Stimulated activated CD8-positive, alpha-beta memory T cell treated with anti-CD3 and anti-CD28 coated beads, Interleukin-4, amount 100 ng/mL, for 4 hours (primary cell): ENCODE data around the gene CHMP2A.
"Not testable (repeated sequence)": the region's sequence is repeated elsewhere in the genome, so short reads cannot be mapped to it uniquely, and the experiment has no call there.

Source experiments
- DNase-seq, 2 donors: peaks; one replicate each; pipeline ENCODE4 v3.0.0-alpha.2; 2020; ENCODE audit warnings: low read depth in 2 of 2, low spot score in 1 of 2

CHMP2A gene

DNA sequence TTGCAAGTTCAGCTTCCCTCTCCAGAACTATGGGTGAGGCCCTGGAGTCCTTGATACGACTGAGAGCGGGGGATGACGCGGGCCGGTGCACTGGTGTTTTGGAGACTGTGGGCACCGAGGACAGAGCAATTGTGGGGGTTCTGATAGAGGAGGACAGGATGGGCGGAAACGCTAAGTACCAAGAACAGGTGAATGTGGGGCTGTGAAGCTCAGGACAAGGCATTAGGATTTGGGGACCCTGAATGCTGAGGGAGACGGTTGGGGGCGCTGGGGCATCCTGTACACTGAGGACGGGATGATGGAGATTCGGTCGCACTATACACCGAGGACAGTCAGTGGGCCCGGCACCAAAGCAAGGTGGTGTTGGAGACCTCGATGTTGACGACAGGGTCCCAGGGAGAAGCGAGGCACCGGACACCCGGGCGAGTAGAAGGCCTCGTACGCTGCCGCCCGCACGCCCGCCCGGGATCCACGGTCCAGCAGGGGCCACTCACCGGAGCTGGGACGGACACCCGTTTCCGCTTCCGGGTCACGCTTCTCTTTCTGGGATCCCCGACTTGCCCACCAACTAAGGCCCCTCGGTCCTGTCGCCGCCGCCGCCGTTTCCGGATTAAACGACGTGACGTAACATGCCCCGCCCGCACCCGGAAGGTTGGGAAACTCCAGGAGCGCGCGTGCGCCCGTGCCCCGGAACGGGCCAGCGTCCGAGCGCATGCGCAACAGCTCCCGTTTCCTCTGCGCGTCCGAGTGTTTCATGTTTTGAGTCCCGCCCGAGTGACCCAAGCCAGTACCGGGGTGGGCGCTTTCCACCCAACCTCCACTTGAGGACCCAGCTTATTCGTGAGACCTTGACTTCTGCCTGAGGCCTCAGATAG, at the start of gene CHMP2A:
Gene CHMP2A, minus strand, starts transcription at position 612 of the 875 bp plus-strand sequence. CDS start 893 bp downstream, outside the sequence.
- peak; percentile 95 to 97 for DNase-seq

DNA sequence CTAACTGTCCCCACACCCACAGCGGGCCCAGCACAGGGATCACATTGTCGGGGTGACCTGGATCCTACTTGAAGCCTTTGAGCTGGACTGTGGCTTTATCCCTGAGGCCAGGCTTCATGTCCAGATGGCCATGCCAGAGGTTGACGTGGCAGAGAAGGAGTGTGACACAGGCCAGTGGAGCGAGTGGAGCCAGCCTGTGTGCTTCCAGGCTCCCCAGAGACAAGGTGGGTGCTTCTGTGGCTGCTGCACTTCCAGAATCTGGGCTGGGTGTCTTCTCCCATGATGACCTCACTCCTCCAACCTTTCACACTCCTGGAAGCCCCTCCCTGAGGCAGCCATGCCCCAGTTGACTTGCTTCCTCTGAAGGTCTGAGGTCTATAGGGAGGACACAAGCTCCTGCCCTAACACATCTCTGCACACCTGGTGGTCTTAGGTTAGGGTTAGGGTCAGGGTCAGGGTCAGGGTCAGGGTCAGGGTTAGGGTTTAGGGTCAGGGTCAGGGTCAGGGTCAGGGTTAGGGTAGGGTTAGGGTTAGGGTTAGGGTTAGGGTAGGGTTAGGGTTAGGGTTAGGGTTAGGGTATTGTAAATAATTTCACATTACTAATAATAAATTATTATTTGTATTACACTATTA, 31.3 kb upstream of the CHMP2A start:
- no peak for DNase-seq

DNA sequence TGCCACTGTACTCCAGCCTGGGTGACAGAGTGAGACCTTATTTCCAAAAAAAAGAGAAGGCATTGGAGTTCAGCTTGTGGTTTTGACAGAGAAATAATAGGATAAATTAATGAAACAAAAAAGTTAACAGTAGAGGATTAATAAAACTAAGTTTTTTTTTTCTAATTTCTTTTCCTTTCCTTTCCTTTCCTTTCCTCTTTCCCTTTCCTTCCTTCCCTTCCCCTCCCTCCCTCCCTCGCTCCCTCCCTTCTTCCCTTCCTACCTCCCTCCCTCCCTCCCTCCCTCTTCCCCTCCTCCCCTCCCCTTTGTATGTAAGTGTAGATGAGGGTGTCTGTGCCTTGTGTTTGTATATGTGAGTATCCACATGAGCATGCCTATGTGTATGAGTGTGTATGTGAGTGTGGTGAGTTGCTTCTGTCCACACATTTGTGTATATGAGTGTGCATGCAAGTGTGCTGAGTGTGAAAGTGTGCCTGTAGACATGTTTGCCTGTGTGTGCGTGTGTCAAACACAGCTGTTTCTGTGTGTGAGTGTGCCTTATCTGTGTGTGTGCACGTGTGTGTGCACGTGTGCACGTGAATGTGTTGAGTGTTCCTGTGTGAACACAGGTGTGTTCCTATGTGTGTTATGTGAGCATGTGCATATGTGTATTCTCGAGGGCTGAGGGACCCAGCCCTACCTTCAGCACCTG, 30.7 kb upstream of the CHMP2A start:
- no peak for DNase-seq

DNA sequence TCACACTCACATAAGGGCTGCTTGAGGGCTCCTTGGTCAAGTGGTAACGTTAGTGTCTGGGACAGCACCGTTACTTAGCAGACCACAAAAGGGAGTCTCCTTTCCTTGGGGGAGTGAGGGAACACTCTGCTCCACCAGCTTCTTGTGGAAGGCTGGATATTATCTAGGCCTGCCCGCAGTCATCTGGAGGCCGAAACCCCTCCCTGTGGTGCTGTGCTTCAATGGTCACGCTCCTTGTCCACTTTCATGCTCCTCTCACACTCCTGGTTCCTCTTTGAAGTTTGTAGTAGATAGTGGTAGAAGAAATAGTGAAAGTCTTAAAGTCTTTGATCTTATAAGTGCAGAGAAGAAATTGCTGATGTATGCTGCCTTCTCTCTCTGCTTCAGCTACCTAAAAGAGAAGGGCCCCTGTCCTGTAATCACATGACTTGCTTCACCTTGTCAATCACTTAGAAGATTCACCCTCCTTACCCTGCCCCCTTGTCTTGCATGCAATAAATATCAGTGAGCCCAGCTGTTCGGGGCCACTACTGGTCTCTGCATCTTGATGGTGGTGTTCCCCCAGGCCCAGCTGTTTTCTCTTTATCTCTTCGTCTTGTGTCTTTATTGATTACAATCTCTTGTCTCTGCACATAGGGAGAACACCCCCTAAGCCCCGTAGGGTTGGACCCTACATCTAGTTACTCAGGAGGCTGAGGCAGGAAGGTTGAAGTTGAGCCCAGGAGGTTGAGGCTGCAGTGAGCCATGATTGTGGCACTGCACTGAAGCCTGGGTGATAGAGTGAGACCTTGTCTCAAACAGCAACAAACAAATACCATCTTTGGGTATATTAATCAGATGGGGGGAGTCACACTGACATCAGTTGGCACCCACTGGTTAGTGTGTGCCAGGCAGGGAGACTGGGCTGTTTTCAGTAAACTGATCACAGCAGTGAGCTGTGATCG, 29.9 kb upstream of the CHMP2A start:
- DNase-seq, result no peak

DNA sequence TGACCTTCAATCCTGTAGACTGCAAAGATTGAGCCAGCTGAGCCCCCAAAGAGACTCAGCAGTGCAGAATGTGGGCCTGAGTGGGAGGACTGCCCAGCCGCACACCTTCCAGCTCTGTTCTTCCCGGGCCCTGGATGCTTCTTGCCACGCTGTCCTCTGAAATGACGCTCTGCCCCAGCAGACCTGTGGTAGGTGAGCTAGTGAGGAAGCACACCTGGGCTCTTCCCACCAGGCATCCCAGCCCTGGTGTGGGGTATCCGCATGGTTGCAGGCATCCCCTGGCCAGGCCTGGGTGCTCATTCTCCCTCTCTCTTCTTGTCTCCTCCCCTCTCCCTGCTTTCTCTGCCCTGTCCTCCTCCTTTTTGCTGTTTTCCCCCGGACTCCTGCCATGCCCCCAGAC, 28.1 kb upstream of the CHMP2A start:
- no peak for DNase-seq

DNA sequence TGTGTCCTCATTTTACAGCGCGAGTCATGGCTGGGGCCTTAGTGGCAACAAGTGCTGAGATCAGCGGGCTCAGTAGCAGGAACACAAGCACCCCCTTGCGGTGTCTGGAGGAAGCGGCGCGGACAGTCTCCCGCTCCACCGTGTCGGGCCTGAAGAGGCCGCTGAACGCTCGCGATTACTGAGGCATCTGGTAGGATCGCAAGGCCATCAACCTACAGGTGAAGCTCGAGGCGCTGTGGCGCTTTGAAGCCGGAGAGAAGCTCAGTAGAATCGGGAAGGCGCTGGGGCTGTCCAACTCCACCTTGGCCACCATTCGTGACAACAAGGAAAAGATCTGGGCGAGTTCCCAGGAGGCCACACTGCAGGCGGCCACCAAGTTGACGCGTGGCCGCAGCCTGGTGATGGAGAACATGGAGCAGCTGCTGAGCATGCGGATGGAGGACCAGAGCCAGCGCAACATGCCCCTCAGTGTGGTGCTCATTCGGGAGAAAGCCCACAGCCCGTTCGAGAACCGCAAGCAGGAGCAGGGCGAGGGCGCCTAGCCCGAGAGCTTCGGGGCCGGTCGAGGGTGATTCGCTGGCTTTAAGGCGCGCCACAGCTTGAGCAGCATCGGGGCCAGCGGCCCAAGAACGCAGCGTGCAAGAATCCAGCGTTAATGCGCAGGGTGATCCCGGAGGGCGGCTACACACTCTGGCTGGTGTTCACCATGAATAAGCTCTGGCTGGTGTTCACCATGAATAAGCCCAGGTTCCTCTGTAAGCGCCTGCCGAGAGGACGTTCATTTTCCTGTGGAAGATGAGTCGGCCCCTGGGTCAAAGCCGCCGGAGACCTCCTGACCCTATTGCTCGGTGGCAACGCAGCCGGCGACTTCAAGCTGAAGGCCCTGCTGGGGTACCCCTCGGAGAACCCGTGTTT, 26.6 kb upstream of the CHMP2A start:
- peak; percentile 75 to 88 for DNase-seq

DNA sequence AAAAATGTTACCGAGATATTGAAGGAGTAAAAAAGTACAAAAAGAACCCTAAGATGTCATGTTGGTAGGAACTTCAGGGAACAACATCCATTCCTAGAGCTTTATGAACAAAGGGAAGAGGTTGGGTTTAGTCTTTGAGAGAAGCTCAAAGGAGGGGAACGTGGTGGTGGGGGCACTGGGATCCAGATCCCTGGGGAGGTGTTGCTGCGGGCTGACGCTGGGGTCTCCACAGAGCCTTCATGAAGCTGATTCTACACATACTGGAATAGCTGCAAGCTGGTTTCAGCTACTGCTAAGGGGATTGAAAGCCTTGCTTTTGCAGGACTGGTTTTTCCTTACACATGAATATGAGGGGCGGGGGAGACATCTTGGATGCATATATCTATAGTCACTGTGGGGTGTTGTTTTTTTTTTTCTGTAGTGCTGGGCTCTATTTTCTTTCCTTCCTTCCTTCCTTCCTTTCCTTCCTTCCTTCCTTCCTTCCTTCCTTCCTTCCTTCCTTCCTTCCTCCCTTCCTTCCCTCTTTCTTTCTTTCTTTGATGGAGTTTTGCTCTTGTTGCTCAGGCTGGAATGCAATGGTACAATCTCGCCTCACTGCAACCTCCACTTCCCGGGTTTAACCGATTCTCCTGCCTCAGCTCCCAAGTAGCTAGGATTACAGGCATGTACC, 24.7 kb upstream of the CHMP2A start:
- no peak for DNase-seq

DNA sequence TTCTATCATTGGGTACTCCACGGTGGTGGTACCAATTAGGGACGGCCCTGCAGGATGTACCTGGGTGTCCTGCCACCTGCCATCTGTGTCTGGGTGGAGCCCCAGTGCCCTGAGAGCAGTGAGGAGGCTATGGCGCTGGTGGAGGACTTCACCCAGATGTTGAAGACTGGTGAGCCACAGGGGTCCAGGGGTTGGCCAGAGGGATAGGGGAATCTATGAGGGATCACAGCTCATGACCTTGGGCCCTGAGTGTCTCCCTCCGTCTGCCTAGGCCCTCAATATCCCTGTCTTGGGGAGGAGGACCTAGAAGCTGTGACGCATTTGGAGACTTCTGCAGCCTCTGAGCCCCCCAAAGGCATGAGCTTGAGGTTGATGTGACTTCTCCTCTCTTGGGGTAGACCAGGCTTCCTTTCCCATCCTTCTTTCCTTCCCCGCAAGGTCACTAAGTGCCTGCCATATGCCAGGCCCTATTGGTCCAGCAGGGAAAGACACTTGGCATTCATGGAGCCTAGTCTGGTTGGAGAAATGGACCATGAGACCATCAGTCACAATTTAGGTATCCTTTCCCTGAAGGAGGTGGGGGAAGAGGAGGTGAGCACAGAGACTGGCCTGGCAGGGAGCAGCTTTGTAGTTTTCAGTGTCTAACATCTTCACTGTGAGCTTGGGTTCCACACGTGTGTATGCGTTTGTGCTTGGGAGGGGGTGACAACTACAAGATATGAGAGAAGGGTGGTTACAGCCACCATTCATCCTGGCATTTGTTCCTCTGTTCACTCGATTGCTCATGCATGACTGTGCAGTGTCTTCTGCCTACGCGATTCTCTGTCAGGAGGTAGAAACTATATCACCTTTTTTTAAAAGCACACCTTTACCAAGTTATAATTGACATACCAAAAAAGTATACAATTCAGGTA, 23.4 kb upstream of the CHMP2A start:
- no peak for DNase-seq

DNA sequence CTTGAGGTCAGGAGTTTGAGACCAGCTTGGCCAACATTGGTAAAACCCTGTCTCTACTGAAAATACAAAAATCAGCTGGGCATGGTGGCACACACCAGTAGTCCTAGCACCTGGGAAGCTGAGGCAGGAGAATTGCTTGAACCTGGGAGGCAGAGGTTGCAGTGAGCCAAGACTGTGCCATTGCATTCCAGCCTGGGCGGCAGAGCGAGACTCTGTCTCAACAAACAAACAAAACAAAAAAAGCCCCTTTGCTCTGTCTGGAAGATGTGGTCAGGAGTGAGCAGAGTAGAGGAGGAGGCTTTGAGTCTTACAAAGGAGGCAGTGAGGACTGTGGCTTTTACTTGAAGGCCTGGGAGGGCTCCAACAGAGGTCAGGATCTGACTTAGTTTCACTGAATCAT, 22.7 kb upstream of the CHMP2A start:
- DNase-seq, result not testable (repeated sequence)

DNA sequence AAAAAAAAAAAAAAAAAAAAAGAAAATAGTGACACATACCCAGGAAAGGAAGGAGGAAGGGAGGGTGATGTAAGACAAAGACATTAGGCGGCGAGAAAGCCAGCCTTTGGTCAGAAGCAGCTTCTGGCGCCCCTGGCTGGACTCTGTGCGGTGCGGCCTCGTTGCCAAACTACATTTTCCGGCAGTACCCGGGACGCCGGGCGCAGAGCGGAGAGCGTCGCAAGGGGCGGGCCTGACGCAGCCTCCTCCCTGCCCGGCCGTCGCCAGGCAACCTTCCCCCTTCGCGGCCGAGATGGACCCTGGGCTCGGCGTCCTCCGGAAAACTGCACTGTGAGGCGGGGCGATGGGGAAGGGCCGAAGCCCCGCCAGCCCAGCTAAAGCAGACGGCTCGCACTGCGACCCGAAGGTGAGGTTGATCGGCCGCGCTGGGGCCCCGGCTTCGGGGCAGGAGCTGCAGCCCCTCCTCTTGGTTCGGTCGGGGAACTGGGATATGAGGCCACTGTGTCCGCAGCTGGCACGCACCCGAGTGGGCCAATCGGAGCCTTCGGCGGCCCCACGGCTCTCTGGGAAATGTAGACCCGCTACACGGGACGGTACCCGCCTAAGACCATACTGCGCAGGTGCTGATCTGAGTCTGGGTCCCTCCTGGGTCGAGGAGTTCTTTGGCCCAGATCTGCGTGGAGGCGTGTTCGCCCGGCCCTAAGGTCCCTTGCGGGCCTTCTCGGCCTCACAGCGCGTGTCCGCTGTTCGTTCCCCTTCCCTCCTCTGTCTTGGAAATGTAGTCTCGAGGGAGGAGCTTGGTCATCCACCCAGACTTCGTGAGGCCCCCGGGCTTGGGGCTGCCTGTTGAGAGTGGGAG, 20.5 kb upstream of the CHMP2A start:
- peak in 1 of 2 donors; percentile 60 for DNase-seq

DNA sequence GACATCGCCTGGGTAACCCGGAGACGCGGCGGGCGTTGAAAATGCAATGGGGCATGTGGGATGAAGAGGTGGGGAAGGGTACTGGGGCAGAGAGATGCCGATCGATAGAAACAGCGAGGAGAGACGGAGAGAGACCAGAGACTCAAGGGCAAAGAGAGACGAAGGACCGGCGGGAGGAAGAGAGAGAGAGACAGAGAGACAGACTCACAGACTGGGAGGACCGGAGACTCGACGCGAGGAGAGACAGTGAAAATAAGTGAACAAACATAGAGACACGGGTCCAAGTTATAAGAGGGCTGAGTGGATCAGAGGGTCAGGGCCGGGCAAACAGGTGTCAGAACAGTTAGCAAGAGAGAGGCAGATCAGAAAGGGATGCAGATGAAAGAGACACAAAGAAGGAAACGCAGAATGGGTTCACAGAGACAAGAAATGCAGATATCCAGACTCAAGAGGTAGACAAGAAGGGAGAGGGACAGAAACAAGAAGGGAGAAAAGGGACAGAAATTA, 18.8 kb upstream of the CHMP2A start:
- DNase-seq, result no peak

DNA sequence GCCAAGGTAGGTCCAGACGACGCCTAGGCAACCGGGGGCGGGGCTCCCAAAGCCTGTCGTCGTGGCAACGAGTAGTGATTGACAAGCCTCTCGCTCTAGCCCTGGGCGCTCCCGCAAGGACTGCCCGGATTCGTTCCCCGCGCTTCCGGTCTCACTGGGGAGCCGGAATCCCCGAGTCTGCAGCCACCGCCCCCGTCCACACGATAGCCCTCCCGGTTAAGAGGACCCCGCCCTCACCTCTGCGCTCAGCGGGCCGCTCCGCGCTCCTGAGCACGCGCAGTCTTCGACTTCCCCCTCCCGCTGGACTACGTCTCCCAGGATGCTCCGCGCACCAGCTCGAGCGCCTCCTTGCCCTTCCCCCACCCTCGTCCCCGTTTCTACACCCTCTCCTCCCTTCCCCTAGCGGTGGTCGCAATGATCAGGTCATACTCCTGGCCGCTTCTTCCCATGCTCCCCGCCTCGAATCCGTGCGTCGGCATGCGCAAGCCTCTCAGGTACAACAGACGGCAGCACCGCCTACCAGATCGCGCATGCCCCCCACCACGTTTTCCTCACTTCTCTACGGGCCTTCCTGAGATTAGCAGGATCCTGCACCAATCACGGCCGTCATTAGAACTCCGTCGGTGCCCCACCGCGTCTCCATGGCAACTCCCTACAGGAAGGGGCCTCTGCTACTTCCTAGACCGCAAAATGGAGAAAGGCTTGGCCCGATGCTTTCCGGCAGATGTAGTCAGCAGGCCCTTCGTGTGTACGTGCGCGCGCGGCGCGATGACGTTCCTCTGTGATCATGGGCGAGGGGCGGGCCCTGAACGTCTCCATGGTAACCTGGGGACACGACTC, 18.1 kb upstream of the CHMP2A start, which contains the start of gene MZF1:
Gene MZF1, minus strand, starts transcription at position 518 of the 840 bp plus-strand sequence. CDS start 1,946 bp downstream, outside the sequence.
- peak; percentile 99 to 100 for DNase-seq

DNA sequence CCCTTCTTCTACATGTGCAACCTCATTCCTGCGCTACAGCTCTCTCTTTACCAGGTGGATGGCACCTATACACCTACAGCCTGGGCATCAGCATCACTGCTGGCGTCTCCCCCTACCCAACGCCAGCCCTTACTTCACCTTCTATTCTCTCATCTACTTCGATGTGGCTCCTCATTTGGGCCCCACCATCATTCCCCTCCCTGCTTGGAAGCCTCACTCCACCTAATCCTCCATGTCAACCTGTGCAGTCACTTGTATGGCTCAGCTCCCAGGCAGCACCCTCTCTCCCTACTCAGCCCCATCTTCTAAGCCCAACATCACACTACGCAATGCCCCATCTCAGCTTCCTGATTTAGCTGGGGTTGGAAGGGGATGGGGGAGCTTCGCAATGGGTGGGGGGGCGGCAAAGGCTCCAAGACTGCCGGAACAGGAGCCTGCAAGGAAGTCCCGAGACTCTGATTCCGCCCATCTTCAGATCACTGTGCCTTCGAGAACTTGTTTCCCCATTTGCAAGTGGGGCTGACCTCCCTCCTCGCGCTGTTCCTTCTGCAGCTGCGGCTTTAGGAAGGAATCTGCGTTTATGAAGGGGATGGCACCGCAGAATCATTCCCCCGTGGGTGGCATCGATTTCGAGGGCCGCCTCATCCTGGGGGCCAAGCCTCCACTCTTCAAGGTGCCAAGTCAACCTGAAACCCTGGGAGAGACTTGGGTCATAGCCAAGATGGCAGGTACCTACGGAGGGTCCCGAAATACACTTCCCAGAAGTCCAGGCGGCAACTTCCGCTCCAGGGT, 17.3 kb upstream of the CHMP2A start:
- DNase-seq, result no peak

DNA sequence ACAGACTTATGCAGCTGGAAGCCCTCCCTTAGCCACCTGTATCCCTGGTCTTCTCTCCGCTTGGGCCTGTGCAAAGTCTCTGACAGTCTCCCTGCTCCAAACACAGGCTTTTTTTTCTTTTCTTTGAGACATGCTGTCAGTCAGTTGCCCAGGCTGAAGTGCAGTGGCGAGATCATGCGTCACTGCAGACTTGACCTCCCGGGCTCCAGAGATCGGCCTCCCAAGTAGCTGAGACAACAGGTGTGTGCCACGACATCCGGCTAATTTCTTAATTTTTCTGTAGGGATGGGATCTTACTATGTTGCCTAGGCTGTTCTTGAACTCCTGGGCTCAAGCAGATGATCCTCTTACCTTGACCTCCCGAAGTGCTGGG, 16.7 kb upstream of the CHMP2A start:
- no peak for DNase-seq
